ENCODE results near the gene DDX25. TPM values are rescaled to one million over a fixed set of nuclear protein-coding genes. Genes with fewer than 3 reads are reported as not detected.
"Not testable (repeated sequence)": the region's sequence is repeated elsewhere in the genome, so short reads cannot be mapped to it uniquely, and the experiment has no call there.

Gene DDX25
- total and polyA plus RNA-seq, 9 of the 15 experiments (the other 6 are each of a cell fraction or from before 2014, with no cell fraction given) = not detected

DNA sequence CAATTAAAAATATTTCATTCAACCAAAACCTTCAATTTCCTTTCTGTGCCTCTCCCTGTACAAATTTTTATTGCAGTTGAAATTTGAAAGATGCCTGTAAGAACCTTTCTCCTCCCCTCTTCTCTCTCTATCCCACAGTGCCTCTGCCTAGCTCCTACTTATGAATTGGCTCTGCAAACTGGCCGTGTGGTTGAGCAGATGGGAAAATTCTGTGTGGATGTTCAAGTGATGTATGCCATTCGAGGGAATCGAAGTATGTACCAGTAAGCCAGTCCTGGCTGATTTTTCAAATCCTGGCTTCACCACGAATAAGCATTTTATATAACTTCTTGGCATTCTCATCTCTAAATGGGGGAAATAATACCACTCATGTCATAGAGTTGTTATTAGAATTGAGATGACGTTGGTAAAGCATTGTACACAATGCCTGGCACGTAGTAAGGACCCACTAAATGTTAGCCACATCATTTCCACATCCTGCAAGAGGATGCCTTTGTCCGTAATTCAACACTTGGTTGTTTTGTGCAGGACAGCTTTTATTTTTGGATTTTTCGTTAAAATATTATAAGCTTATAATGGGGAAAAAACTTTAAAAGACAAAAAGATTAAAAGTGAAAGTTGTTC lies 6.0 kb downstream of the DDX25 start:
- Histone ChIP-seq H3K9ac (ENCODE audit: insufficient read depth in 1 of 2, low read depth in 2 of 2, low read length in 2 of 2) (no peak overlapping the region), H2AFZ (ENCODE audit: low read depth, low read length) (no peak overlapping the region), H3K27me3 (ENCODE audit: control insufficient read depth in 2 of 2, insufficient read depth in 2 of 2, low read length in 2 of 2) (peaks cover 16 to 19% of the 10 kb centered on the region in 2 experiments; a peak in 4 of 5 replicates), H3K9me1 (ENCODE audit: control insufficient read depth, insufficient read depth, low read length) (no peaks in the 10 kb centered on the region), H3K79me2 (ENCODE audit: control insufficient read depth, insufficient read depth, low read length) (no peaks in the 10 kb centered on the region), H3K27ac (ENCODE audit: extremely low read depth, low read depth, low read length) (no peak overlapping the region), H3K4me2 (ENCODE audit: insufficient read depth, low read length) (no peak overlapping the region), H4K20me1 (replicated peaks; ENCODE audit: control insufficient read depth, insufficient read depth, low read length) (no peaks in the 10 kb centered on the region), H3K36me3 (ENCODE audit: control insufficient read depth, insufficient read depth, low read length) (no peaks in the 10 kb centered on the region), H3K4me1 (replicated peaks in 1 of 2; ENCODE audit: control insufficient read depth in 2 of 2, insufficient read depth in 2 of 2, low read length in 2 of 2) (no peaks in the 10 kb centered on the region), H3K4me3 (no peak overlapping the region), H3K9me3 (replicated peaks; ENCODE audit: control insufficient read depth, insufficient read depth, low read depth, low read length) (no peaks in the 10 kb centered on the region)
- BruUV-seq (replicated peaks) = no TSS peak
- intact Hi-C loops (cut with micrococcal nuclease) = no loop called here
- CTCF ChIA-PET (ENCODE audit: low intra/inter-chr PET ratio) = no interaction called here
- in situ Hi-C loops (cut with MboI) = no loop called here
- DNase-seq (ENCODE audit: extremely low read depth in 1 of 4, low spot score in 3 of 4) (no peak), FAIRE-seq (no peak), ATAC-seq (no peak)
- TF ChIP-seq ZNF584 (CRISPR knock-in tag; IDR thresholded peaks at IDR 0.05; ENCODE audit: low read depth) = no peak
- TF ChIP-seq SMAD3 (CRISPR knock-in tag; conservative IDR thresholded peaks at IDR 0.05) = no peak
- TF ChIP-seq RBM15 (IDR thresholded peaks at IDR 0.05; ENCODE audit: insufficient read depth, low read length) = no peak
- no peak for TF ChIP-seq ZNF57 (CRISPR knock-in tag; IDR thresholded peaks at IDR 0.05)
- TF ChIP-seq FOXA1 (IDR thresholded peaks at IDR 0.05; ENCODE audit: borderline replicate concordance) = no peak
- no peak for TF ChIP-seq ZNF668 (CRISPR knock-in tag; IDR thresholded peaks at IDR 0.05)
- TF ChIP-seq RNF2 (IDR thresholded peaks at IDR 0.05) = no peak
- TF ChIP-seq ZNF507 (tag; conservative IDR thresholded peaks at IDR 0.05) = no peak
- no peak for TF ChIP-seq STAT5A (IDR thresholded peaks at IDR 0.05; ENCODE audit: borderline replicate concordance, low read length)
- TF ChIP-seq, protein P1, sequence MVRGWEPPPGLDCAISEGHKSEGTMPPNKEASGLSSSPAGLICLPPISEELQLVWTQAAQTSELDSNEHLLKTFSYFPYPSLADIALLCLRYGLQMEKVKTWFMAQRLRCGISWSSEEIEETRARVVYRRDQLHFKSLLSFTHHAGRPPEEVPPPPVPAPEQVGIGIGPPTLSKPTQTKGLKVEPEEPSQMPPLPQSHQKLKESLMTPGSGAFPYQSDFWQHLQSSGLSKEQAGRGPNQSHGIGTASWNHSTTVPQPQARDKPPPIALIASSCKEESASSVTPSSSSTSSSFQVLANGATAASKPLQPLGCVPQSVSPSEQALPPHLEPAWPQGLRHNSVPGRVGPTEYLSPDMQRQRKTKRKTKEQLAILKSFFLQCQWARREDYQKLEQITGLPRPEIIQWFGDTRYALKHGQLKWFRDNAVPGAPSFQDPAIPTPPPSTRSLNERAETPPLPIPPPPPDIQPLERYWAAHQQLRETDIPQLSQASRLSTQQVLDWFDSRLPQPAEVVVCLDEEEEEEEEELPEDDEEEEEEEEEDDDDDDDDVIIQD (CRISPR knock-in tag; IDR thresholded peaks at IDR 0.05) = no peak
- TF ChIP-seq ZNF780A (CRISPR knock-in tag; IDR thresholded peaks at IDR 0.05) = no peak
- TF ChIP-seq, protein P2, sequence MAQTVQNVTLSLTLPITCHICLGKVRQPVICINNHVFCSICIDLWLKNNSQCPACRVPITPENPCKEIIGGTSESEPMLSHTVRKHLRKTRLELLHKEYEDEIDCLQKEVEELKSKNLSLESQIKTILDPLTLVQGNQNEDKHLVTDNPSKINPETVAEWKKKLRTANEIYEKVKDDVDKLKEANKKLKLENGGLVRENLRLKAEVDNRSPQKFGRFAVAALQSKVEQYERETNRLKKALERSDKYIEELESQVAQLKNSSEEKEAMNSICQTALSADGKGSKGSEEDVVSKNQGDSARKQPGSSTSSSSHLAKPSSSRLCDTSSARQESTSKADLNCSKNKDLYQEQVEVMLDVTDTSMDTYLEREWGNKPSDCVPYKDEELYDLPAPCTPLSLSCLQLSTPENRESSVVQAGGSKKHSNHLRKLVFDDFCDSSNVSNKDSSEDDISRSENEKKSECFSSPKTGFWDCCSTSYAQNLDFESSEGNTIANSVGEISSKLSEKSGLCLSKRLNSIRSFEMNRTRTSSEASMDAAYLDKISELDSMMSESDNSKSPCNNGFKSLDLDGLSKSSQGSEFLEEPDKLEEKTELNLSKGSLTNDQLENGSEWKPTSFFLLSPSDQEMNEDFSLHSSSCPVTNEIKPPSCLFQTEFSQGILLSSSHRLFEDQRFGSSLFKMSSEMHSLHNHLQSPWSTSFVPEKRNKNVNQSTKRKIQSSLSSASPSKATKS (CRISPR knock-in tag; IDR thresholded peaks at IDR 0.05) = no peak
- POLR2A ChIA-PET = interaction anchor here (0.6 to 1.0 kb wide), 3 partner anchors 7 to 497 kb away, joined by 3 to 5 read pairs (median 4); partner anchors contain the start of gene PUS3
- WGBS (ENCODE audit: insufficient coverage, low coverage, missing lambda C conversion rate) = under 1% methylated on average over 8 of the region's 8 CpGs

DNA sequence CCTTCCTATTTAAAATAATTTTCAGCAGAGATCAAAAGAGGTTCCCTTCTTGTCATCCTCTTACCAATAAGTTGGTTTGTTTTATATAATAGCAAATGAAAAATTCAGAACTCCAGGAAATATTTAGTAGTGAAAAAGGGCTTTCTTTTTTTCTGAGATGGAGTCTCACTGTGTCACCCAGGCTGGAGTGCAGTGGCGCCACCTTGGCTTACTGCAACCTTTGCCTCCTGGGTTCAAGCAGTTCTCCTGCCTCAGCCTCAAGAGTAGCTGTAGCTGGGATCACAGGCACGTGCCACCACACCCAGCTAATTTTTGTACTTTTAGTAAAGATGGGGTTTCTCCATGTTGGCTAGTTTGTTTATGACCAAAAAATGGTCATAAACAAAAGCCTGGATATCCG lies 10.3 kb downstream of the DDX25 start:
- ChIA-PET CTCF (ENCODE audit: low intra/inter-chr PET ratio) (interaction anchor here (0.6 kb wide), 1 partner anchor 50 kb away, joined by 3 read pairs; no protein-coding TSS in a partner anchor), POLR2A (interaction anchor here (1.0 kb wide), 1 partner anchor 26 kb away, joined by 4 read pairs; no protein-coding TSS in a partner anchor)
- H2AFZ ChIP-seq (ENCODE audit: low read depth, low read length); H3K4me3 ChIP-seq; H3K79me2 ChIP-seq (ENCODE audit: control insufficient read depth, insufficient read depth, low read length); H4K20me1 ChIP-seq (replicated peaks; ENCODE audit: control insufficient read depth, insufficient read depth, low read length); H3K4me2 ChIP-seq (ENCODE audit: insufficient read depth, low read length); in situ Hi-C loops (cut with MboI); H3K9ac ChIP-seq (ENCODE audit: insufficient read depth in 1 of 2, low read depth in 2 of 2, low read length in 2 of 2); BruUV-seq (replicated peaks); FAIRE-seq; H3K4me1 ChIP-seq (replicated peaks in 1 of 2; ENCODE audit: control insufficient read depth in 2 of 2, insufficient read depth in 2 of 2, low read length in 2 of 2); intact Hi-C loops (cut with micrococcal nuclease); DNase-seq (ENCODE audit: extremely low read depth in 1 of 4, low spot score in 3 of 4); H3K9me1 ChIP-seq (ENCODE audit: control insufficient read depth, insufficient read depth, low read length); H3K27ac ChIP-seq (ENCODE audit: extremely low read depth, low read depth, low read length); H3K36me3 ChIP-seq (ENCODE audit: control insufficient read depth, insufficient read depth, low read length); H3K9me3 ChIP-seq (replicated peaks; ENCODE audit: control insufficient read depth, insufficient read depth, low read depth, low read length): not testable (repeated sequence)
- WGBS (ENCODE audit: insufficient coverage, low coverage, missing lambda C conversion rate) = 4% methylated on average over 3 of the region's 3 CpGs
- ATAC-seq = 0 out of 3 replicates have a peak, but pooled peaks have one; percentile 57
- H3K27me3 ChIP-seq (ENCODE audit: control insufficient read depth in 2 of 2, insufficient read depth in 2 of 2, low read length in 2 of 2) = peaks cover 28 to 44% of the 10 kb centered on the region in 2 experiments

Measured in K562 (cell line).